ENCODE data around the gene NRXN2.

NRXN2 gene

DNA sequence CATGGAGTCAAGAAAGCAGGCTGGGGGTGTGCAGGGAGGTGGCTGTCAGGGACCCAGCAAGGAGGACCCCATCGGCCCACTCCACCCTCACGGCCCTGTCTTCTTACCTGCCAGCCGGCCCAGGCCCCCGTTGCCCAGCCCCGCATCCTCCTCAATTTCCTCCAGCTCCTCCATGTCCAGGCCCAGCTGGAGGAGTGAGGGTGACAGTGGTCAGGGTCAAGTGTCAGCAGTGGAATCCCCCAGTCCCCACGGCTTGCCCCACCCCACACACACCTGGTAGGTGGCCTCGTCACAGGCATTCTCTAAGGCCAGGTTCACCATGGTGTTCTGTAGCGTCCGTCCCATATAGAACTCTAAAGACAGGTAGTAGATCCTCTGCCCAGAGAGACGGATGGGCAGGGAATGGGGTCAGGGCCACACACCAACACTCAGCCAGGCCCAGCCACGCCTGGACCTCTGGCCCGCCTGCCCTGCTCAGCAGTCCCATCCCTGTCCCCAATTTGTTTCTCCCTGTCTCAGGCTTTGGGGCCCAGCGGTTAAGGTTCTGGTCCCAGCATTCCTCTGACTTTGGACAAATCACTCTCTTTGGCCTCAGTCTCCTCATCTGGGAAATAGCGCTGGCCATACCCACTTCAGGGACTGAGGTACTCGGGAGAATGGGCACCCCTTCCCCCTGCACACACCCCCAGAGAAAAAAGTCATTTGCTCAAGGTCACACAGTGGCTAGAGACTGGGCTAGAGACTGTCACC, 35.5 kb upstream of the NRXN2 start:
- no peak for DNase-seq

DNA sequence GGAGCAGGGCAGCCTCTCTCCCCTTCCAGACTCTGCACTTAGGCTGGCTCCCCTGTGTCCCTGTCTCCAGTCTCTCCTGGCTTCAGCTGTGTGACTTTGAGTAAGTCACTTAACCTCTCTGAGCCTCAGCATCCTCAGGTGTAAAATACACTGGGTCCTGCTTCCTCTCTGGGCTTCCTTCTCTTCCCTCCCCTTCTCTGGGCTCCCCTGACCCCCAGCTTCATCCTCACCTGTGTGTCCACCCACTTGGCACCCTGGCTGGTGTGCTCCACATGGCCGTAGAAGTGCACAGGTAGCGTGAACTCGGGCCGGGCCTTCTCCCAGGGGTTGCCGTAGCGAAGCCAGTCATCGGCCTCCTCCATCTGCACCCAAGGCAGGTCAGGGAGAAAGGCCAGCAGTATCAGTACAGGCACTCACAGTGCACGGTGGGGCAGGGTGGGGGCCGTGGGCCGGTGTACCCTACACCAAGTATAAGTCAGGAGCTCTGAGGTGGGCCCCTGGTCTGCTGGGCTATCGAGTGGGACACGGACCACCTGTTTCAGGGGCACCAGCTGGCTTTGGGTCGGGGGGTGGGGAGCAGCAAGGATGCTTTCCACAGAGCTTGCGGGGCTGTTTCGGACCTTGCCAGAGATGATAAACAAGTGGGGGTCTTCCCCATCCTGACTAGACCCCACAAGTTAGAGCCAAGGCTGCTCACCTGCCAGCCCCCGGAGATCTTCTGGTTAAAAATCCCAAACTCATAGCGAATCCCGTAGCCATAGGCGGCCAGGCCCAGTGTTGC, 34.7 kb upstream of the NRXN2 start:
- no peak for DNase-seq

DNA sequence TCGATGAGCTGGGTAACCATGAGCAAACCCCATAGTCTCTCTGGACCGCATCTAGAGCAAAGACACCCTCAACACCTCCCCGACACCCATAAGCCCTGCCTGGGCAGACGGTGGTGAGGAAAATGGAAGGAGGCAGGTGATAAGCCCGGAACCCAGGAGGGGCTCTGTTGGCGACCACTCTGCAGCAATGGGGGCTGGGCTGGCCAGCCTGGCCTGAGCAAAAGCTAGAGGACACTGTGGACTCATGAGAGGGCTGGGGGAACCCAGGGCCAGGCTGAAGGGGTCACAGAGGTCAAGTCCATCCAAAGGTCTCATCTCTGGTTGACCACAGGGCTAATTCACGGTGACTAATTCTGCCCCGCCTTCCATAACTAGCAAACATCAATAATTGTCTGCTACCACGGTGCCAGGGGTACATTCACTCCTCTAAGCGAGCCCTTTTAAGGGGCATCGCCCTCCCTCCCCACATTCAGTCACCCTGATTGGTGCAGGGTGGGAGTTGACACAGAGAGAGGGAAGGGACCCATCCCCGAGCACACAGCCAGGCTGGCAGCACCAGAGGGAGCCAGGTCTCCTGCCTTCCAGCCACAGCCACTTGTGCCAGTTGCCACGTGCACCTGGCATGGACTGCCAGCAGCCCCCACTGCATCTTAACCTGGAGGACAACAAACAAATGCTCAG, 32.8 kb upstream of the NRXN2 start:
- no peak for DNase-seq

DNA sequence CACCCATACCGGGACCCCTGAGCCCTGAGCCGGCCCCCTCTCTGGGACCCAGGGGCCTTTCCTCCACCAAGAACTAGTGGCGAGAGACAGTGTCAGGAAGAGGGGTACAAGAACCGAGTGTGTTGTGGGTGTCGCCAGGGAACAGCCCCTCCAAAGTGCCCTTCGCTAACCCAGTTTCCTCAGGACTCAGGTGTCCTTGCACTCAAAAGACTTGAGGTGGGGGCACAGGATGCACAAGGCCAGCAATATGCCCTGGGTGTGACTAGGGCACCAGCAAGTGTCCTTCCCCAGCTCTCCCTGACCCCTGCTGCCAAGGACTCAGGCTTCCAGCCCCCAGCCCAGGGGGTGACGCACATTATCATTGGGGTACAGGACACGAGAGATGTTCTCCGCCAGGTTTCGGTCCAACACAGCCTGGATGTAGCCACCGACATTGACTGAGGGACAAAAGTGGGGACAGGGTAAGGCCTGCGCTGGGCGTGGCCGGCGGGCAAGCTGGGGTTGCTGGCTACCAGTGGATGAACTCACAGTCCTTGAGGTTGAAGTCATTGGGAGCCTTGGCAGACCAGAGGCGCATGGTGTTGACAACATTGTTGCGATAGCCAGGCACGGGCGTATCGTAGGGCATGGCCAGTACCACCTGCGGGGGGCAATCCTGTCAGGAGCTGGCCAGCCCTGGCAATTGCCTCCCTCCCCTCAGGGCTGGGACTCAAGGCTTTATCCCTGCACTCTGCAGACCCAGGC, 32.1 kb upstream of the NRXN2 start:
- no peak for DNase-seq

DNA sequence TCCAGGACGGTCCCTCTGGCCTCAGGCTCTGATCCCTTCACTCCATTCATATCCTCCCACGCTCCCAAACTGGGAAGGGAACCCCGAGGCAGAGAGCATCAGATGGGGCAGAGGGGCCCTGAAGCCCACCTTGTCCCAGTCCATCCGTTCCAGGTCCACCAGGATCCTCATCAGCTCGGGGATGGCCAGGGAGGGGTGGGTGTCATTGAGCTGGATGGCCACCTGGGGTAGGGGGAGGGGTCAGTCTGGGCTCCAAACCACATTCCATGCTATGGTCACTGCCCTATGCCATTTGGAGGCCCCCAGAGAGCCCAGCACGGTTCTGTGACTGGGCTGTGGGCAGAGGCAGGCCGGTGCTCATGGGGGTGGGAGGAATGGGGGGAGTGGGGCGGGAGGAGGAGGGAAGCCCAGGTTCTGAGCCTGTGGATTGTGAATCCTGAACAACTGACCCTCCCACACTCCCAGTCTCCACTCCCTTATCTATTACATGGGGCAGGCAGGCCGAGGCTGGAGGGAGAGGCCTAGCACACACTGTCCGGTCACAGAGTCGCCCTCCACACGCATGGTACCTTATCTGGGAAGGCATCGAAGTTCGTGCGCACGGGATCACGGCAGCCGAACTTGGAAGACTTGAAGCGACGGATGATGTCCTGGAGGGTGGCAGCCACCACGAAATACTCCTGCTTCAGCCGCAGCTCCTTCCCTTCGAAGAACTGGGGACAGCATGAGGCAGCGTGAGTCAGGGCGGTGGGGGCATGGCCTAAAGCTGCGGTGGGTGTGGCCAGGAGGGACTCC, 31.3 kb upstream of the NRXN2 start:
- DNase-seq = no peak

DNA sequence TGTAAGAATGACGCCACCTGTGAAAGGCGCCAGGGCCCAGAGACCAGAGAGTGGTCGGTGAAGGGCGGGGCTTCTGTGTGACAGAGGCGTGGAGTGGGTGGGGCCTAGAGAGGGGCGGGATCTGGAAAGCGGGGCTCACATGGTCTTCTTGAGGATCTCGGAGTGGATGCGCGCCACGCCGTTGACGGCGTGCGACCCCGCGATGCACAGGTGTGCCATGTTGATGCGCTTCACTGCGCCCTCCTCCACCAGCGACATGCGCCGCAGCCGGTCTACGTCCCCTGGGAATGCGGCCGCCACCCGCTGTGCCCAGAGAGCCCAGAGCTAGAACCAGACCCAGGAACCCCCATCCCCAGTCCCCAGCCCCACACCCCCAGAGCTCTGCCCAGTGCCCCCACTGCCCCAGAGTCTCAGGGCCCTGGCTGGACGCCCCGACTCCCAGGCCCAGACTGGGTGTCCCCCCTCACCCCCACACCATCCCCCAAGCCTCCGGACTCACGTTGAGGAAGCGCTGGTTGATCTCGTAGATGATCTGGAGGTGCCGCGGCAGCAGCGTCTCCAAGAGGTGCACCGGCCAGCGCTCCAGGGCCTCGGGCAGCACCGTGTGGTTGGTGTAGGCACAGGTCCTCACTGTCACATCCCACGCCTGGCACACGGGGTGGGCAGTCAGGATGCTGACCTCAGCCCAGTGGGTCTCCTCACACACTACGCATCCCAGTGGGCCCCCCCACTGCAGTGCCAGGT, 30.6 kb upstream of the NRXN2 start:
- no peak for DNase-seq

DNA sequence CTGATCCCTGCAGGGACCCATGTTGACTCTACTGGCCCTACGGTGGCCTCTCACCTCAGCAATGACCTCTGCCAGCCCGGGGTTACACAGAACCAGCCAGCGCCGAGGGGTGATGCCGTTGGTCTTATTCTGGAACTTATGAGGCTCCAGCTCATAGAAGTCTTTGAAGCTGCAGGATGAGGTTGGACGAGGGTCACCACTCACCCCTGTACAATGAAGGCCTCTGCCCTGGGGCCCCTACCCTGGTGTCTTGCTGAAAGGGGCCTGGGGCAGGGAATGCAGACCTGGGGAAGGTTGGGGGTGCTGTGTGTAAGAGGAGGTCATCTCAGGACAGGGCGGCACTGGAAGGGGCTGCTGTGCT, 30.0 kb upstream of the NRXN2 start:
- DNase-seq = no peak

DNA sequence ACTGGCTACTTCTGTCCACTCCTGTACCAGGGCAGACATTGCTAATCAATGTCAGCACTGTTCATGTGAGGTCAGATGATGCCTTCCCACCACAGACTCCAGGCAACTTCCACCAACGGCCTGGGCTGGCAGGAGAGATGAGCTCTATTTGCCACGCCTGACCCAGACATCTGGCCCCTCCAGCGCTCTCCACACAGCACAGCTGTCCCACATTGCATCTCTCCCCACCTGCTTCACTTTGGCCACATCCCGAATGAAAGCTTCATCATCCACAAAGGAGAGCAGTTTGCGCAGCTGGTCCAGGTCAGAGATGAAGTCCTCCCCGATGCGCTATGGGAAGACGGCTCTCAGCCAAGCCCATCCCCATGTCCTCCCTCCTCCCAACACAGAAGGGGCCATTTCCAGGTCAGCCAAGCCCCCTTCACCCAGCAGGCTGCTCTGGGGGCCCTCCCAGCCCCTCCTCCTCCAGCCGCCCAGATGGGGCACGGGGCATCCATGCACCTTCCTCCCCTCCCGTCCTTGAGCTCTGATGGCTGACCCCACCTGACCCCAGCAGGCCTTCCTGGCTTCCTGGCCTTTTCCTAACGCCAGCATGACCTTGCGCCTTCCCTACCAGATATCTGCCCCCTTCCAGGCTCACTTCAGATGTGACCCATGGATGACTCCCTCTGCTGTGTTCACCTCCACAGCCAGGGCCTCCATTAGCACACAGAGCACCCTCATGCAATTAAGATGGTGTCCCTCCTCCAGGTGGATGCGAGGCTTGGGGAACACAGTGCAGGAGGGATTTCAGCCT, 29.4 kb upstream of the NRXN2 start:
- DNase-seq = no peak

DNA sequence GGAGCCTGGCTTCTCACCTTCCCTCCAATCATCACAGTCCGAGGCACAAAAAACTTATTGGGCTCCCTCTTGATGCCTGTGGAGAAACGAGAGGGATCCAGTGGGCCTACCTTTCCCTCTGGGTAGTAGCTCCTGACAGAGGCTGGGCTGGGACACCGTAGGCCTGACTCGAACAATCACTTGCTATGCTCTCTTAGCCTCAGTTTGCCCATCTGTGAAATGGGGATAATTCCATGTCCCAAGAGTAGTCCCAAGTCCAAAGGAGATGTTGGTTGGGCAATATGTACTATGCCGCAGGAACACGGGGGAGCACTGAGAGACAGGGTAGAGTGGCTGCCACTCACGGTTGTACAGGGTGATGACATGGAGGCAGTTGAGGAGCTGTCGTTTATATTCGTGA, 28.6 kb upstream of the NRXN2 start:
- DNase-seq = no peak

DNA sequence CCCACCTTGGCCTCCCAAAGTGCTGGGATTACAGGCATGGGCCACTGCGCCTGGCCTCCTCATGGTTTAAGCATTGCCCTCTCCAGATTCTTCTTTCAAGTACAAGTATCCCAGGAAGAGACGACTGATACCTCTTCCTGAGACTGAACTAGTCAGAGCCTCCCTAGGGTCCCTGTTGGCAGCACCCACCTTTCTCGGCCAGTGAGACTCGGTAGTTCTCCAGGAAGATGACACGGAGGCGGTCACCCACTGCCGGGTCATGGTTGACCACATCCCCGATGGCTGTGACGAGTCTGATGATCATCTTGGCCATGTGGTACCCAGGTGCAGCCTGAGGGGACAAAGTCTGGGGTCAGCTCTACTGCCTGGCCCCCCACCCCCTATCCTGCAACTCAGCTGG, 28.1 kb upstream of the NRXN2 start:
- DNase-seq = no peak

DNA sequence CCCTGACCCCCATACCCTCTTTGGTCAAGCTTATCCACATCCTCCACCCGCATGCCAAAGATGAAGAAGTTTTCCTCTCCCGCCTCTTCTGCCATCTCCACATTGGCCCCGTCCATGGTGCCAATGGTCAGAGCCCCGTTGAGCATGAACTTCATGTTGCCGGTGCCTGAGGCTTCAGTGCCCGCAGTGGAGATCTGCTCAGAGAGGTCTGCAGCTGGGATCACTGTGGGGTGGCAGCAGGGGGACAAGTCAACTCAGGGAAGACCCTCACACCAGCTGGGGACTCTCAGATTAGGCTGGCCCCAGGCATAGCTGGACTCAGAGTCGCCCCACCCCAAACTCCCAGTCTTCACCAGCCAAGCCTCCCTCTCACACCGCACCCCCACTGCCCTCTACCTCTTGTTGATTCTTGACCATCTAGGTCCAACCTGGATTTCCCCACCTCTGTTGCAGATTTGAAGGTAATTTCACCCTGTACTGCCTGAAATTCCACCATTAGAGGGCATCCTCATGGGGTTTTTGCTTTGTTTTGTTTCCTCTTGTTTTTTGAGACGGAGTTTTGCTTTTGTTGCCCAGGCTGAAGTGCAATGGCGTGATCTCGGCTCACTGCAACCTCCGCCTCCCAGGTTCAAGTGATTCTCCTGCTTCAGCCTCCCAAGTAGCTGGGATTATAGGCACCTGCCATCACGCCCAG, 27.5 kb upstream of the NRXN2 start:
- no peak for DNase-seq

DNA sequence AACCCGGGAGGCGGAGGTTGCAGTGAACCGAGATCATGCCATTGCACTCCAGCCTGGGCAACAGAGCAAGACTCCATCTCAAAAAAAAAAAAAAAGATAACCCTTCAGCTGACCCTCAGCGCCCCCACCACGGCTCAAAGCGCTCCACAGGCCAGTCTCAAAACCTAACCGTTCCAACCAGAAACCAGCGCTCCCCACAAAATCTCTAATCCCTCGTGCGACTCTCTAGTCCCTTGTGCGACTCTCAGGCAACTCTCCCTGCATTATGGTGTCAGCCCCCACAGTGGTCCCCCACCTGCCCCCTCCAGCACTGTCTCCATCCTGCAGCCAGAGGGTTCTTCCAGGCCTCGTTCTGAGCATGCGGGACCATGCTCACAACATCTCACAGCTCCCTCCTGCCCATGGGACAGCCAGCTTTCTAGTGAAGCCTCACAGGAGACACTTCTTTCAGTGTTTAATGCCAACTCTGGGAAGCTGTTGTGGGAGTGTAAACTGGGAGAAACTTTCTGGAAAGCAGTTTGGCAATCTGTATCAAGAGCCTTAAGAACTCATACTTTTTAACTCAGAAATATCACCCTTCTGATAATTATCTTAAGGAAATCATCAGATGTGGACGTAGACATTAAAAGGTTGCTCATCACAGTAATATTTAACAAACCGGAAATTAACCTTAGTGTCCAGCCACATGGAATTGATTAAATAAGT, 25.1 kb upstream of the NRXN2 start:
- no peak for DNase-seq

DNA sequence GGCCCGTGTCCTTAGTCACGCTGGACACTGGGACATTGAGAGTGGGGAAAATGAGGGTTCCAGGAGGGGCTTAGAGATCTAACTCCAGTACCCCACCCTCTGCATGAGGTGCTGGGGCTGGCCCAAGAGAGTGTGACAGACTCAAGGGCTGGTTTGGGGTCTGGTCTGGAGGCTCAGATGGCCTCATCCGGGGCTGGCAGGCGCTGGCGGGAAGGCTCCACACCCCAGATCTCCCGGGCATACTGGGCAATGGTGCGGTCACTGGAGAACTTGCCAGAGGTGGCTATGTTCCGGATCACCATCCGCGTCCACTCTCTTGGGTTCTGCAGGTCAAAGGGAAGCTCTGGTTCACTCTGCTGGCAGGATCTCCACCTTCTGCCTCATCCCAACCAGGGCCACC, 23.5 kb upstream of the NRXN2 start:
- no peak for DNase-seq

DNA sequence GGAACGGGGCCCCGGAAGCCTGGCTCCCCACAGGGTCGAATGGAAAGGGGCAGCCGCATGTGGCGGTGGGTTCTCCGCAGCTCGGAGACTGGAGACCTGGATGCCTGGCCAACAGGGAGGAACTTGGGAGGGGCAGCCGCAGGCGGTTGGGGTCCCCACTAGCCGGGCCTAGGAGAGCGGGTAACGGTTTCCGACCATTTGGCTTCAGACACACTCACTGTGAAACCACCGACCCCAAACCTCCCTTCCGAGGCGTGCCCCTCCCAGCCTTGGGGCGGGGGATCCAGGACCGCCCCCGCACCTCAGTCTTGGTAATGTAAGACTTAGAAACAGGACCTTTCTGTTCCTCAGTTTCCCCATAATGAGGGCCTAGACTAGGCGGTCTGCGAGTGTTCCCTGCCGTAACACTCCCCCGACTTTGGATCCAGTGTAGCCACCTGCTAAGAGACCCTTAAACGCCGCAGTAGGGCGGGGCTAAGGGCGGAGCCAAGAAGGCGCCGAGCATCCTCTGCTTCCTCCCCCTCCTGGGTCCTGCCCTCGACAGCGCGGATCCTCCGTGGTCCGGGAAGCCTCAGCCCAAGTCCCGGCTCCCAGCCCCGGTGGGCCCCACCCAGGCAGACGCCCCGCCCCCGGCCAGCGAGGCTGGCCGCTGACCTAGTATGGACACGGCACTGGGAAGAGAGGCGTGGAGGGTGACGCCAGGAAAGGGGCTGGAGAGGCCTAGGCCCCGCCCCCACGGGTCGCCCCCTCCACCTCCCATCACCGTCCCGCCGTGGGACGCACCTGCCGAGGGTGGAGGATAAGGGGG, 22.7 kb upstream of the NRXN2 start:
- DNase-seq = peak; percentile 86

DNA sequence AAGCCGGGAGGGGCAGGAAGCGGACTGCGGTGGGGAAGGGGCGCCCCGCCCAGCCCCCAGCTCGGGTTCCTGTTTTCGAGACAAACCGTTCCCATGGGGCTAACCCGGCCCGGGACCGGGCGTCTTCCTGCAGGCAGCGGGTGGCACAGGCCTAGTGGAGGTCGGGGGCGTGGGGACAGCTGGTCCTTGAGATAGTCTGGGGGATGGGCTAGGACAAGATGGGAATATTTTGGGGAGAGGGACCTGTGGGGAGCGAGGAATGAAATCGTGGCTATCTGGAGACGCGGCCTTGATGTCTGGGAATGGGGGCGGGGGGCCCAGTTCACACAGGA, 22.2 kb upstream of the NRXN2 start:
- peak; percentile 96 for DNase-seq

DNA sequence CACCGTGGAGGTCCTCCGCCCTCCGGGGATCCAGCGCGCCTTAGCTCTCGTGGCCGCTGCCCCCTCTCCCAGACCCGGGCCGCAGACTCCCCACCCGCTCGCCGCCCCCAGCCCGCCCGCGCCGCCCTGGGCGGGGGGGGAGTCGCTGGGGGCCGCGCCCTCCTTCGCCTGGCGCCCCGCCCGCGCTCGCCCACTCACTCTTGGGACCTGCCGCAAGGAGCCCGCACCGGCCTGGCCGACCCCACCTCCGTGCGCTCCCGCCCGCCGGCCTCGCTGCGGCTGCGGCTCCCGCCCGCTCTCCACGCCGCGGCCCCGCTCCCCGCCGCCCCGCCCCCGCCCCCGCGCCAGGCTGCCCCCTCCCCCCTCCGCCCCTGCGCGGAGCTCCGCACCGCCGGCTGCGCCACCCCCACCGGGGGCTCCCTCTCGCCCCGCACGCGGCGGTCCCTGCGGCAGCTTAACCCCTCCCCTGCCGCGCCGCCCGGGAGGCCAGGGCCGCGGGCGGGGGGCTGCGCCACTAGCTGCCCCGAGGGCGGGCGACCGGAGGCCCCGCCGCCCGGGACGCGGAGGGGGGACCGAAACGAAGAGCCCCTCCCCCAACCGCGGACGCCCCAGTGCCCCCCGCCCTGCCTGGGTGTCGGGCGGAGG, 21.7 kb upstream of the NRXN2 start:
- peak; percentile 66 for DNase-seq

DNA sequence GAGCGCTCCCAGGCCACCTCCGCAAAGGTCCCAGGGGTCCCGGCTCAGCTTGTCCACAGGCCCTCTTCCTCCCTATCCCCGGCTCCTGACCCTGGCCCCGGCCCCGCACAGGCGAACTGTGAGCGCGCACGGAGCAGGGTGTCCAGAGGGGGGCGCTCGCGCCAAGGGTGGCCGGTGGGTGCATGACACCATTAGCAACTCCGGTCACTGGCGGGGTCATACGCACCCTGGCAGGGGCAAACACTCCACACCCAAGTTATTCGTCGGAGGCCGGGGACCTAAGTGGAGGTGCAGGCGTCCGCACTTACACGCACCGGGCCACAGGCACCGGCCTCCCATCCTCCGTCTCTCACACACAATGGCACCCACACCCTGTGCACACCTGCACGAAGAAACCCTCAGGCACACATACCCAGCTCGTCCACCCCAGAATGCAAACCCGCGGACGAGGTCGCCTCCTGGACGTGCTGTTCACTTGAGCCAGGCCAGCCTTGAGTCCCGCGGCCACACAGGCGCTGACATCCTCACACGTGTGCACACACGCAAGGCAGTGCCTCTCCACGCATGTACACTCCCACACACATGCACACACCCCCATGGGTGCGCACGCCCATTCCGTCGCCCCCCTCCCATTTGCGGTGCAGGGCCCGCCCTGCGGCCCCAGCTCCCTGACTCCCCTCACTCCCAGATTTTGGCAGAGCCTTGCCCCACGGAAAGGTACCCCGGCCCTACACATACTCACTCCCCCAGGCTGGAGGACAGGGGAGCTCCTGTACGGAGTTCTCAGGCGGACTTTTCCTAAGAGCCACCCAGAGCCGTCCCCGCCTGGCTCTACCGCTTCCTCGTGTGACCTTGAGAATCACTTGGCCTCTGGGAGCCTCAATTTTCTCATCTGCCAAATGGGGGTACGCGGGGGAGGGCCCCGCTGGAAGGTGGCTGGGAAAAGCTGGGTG, 20.9 kb upstream of the NRXN2 start, which contains the start of gene RASGRP2:
RASGRP2 (minus strand) TSS at position 552 of the 953 bp plus-strand sequence. CDS start 1,276 bp downstream, outside the sequence.
- peak; percentile 91 for DNase-seq

Data from CD4-positive, alpha-beta T cell treated with Interleukin-6 for 4 hours (primary cell).